ENCODE results near the gene FOXD4.
"Not testable (repeated sequence)": the region's sequence is repeated elsewhere in the genome, so short reads cannot be mapped to it uniquely, and the experiment has no call there.

- TF ChIP-seq, protein P1, sequence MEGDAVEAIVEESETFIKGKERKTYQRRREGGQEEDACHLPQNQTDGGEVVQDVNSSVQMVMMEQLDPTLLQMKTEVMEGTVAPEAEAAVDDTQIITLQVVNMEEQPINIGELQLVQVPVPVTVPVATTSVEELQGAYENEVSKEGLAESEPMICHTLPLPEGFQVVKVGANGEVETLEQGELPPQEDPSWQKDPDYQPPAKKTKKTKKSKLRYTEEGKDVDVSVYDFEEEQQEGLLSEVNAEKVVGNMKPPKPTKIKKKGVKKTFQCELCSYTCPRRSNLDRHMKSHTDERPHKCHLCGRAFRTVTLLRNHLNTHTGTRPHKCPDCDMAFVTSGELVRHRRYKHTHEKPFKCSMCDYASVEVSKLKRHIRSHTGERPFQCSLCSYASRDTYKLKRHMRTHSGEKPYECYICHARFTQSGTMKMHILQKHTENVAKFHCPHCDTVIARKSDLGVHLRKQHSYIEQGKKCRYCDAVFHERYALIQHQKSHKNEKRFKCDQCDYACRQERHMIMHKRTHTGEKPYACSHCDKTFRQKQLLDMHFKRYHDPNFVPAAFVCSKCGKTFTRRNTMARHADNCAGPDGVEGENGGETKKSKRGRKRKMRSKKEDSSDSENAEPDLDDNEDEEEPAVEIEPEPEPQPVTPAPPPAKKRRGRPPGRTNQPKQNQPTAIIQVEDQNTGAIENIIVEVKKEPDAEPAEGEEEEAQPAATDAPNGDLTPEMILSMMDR (IDR thresholded peaks at IDR 0.05 in 8 of 11, conservative IDR thresholded peaks at IDR 0.05 in 3 of 11) = not testable (repeated sequence)
- not testable (repeated sequence) for TF ChIP-seq POLR2A, POLR2AphosphoS5 (IDR thresholded peaks at IDR 0.05)
Observed at GRCh38 chr9:105991-106390, 12.2 kb downstream of the FOXD4 start.
